ENCODE measurements around the gene LRRC17. TPM values are rescaled to one million over a fixed set of nuclear protein-coding genes. Genes with fewer than 3 reads are reported as not detected.

Gene LRRC17
- total RNA-seq, 1 experiment from 2014 or later: not detected

DNA sequence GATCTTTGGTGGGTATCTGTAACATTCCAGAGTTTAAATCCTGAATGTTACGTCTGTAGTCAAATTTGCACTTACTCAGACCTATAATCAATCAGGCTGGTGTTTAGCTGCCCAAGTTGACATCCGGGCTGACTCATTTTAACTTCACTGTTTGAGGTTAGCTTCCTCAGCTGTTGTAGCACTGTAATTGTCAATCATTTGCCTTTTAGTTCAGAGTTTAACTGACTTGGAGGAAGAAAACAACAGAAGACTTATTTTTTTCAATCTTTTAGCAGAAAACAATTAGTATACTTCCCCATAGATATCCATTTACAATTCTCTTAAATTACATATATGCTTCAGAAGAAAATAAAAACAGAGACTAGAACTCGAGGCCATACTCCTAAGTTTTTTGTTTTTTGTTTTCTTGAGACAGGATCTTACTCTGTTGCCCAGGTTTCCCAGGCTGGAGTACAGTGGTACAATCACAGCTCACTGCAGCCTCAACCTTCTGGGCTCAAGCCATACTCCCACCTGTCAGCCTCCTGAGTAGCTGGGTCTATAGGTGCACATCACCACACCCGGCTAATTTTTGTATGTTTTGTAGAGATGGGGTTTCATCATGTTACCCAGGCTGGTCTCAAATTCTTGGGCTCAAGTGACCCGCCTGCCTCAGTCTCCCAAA lies 38.5 kb upstream of the LRRC17 start:
- Histone ChIP-seq H3F3A (ENCODE audit: insufficient read depth, low read depth) (peaks cover 21% of the 10 kb centered on the region), H2AFZ (no peak overlapping the region), H4K20me1 (ENCODE audit: insufficient read depth) (no peaks in the 10 kb centered on the region), H3K9me3 (ENCODE audit: insufficient read depth, low read depth) (peaks cover 3% of the 10 kb centered on the region; the same call in 1 of the 2 replicates), H3K4me2 (peak overlapping the region; percentile 52), H3K4me3 (no peak overlapping the region), H3K79me2 (ENCODE audit: low read depth) (no peaks in the 10 kb centered on the region), H3K4me1 (replicated peaks; ENCODE audit: insufficient read depth) (peaks cover 43% of the 10 kb centered on the region), H3K27ac (peak overlapping the region; percentile 90), H3K9me2 (ENCODE audit: insufficient read depth) (no peaks in the 10 kb centered on the region), H3K36me3 (ENCODE audit: low read depth) (no peaks in the 10 kb centered on the region), H3K27me3 (ENCODE audit: insufficient read depth, low read depth) (no peaks in the 10 kb centered on the region)
- intact Hi-C loops (cut with micrococcal nuclease; ENCODE audit: unreplicated experiment): loop anchor here (2.0 kb wide), 1 partner anchor 117 kb away; no protein-coding TSS in a partner anchor
- peak; percentile 29 to 89 for DNase-seq
- ChIA-PET CTCF (interaction anchor here (0.6 kb wide), 1 partner anchor 572 kb away, joined by 5 read pairs; no protein-coding TSS in a partner anchor), POLR2A (ENCODE audit: unreplicated experiment) (interaction anchor here (0.5 to 0.6 kb wide), 3 partner anchors 16 to 200 kb away, joined by 3 to 38 read pairs (median 6); partner anchors contain the start of genes ARMC10 and FBXL13)
- TF ChIP-seq EZH2 (IDR thresholded peaks at IDR 0.05; ENCODE audit: low read depth): no peak
- TF ChIP-seq, protein P1, sequence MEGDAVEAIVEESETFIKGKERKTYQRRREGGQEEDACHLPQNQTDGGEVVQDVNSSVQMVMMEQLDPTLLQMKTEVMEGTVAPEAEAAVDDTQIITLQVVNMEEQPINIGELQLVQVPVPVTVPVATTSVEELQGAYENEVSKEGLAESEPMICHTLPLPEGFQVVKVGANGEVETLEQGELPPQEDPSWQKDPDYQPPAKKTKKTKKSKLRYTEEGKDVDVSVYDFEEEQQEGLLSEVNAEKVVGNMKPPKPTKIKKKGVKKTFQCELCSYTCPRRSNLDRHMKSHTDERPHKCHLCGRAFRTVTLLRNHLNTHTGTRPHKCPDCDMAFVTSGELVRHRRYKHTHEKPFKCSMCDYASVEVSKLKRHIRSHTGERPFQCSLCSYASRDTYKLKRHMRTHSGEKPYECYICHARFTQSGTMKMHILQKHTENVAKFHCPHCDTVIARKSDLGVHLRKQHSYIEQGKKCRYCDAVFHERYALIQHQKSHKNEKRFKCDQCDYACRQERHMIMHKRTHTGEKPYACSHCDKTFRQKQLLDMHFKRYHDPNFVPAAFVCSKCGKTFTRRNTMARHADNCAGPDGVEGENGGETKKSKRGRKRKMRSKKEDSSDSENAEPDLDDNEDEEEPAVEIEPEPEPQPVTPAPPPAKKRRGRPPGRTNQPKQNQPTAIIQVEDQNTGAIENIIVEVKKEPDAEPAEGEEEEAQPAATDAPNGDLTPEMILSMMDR (conservative IDR thresholded peaks at IDR 0.05): no peak
- BruUV-seq (replicated peaks): no TSS peak

DNA sequence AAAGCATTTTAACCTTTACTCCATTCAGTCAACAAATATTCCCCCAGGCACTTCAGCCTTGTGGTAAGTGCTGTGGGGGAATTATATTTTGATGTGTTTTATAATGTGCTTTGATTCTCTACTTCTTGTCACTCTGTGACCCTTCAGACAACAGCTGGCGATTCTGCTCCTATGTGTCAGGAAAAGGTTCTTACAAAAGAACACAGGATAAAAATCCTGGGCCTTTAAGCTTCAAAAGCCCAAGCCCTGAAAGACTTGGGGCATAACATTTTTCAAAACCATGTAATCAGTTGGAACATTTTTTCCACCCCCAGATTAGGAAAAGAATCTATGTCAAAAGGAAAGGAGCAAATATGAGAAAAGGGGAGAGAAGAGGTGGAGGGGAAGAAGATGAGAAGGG lies 37.8 kb upstream of the LRRC17 start:
- Histone ChIP-seq H2AFZ (no peak overlapping the region), H3K4me1 (replicated peaks; ENCODE audit: insufficient read depth) (peaks cover 43% of the 10 kb centered on the region), H3K36me3 (ENCODE audit: low read depth) (no peaks in the 10 kb centered on the region), H3K4me2 (peak overlapping the region; percentile 52), H4K20me1 (ENCODE audit: insufficient read depth) (no peaks in the 10 kb centered on the region), H3K27me3 (ENCODE audit: insufficient read depth, low read depth) (no peaks in the 10 kb centered on the region), H3K9me2 (ENCODE audit: insufficient read depth) (no peaks in the 10 kb centered on the region), H3K27ac (peak overlapping the region; percentile 90), H3K79me2 (ENCODE audit: low read depth) (no peaks in the 10 kb centered on the region), H3K4me3 (no peak overlapping the region), H3K9me3 (ENCODE audit: insufficient read depth, low read depth) (peaks cover 3% of the 10 kb centered on the region; the same call in 1 of the 2 replicates), H3F3A (ENCODE audit: insufficient read depth, low read depth) (peaks cover 21% of the 10 kb centered on the region)
- no TSS peak for BruUV-seq (replicated peaks)
- ChIA-PET CTCF (no interaction called here), POLR2A (ENCODE audit: unreplicated experiment) (interaction anchor here (0.6 kb wide), 1 partner anchor 16 kb away, joined by 6 read pairs; no protein-coding TSS in a partner anchor)
- intact Hi-C loops (cut with micrococcal nuclease; ENCODE audit: unreplicated experiment): loop anchor here (1.0 to 5.0 kb wide), 4 partner anchors 39 to 197 kb away; partner anchors contain the start of gene FBXL13
- DNase-seq: no peak
- TF ChIP-seq EZH2 (IDR thresholded peaks at IDR 0.05; ENCODE audit: low read depth): no peak

DNA sequence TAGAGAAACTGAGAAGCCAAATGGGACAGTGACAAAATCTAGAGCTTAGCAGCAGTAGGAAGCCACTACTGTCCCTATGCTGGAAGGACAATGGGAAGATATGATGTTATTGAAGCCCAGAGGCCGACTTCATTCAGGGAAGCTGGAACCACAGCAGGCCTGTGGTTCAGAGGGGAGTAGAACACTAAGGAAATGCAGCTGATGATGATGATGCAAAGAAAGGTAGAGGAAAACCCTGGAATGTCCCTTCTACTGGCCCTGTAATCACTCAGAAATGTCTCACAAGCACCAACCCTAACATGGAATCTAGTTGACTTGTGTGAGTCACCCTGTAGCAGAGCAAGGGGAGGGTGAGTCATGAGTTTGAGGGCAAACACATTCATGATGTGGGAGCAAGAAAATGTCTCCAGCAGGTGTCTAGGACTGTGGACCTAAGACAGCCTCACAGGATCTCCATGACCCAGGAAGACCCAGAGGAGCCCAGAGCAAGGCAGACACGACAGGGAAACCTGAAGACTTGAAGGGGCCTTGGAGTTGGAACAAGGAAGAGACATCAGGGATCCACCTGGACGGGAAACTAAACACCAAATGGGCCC lies 37.0 kb upstream of the LRRC17 start:
- ChIA-PET CTCF (no interaction called here), POLR2A (ENCODE audit: unreplicated experiment) (interaction anchor here (0.5 kb wide), 1 partner anchor 32 kb away, joined by 3 read pairs; no protein-coding TSS in a partner anchor)
- Histone ChIP-seq H3K9me3 (ENCODE audit: insufficient read depth, low read depth) (peaks cover 3% of the 10 kb centered on the region; the same call in 1 of the 2 replicates), H3K27me3 (ENCODE audit: insufficient read depth, low read depth) (no peaks in the 10 kb centered on the region), H3K27ac (peak overlapping the region; percentile 90), H3F3A (ENCODE audit: insufficient read depth, low read depth) (peaks cover 27% of the 10 kb centered on the region), H2AFZ (no peak overlapping the region), H3K4me3 (no peak overlapping the region), H3K4me2 (peak overlapping the region; percentile 52), H3K9me2 (ENCODE audit: insufficient read depth) (no peaks in the 10 kb centered on the region), H3K36me3 (ENCODE audit: low read depth) (no peaks in the 10 kb centered on the region), H4K20me1 (ENCODE audit: insufficient read depth) (no peaks in the 10 kb centered on the region), H3K4me1 (replicated peaks; ENCODE audit: insufficient read depth) (peaks cover 48% of the 10 kb centered on the region), H3K79me2 (ENCODE audit: low read depth) (no peaks in the 10 kb centered on the region)
- DNase-seq: peak; percentile 82 to 98
- intact Hi-C loops (cut with micrococcal nuclease; ENCODE audit: unreplicated experiment): loop anchor here (1.0 to 5.0 kb wide), 4 partner anchors 39 to 197 kb away; partner anchors contain the start of gene FBXL13
- BruUV-seq (replicated peaks): no TSS peak
- TF ChIP-seq, protein P1 (conservative IDR thresholded peaks at IDR 0.05): no peak
- TF ChIP-seq EZH2 (IDR thresholded peaks at IDR 0.05; ENCODE audit: low read depth): no peak
